Activated B cell treated with CpG ODN at 0.5 μM for 24 hours (primary cell): ENCODE results near the gene LRTM1. TPM values are rescaled to one million over a fixed set of nuclear protein-coding genes. Genes with fewer than 3 reads are reported as not detected.

Experiments used
- ATAC-seq: fragments of 200-7000 bp; cut with Tn5 transposase; one replicate; pipeline ENCODE4 v1.10.0; 2021; ENCODE audit warnings: low read depth, mild to moderate bottlenecking, moderate library complexity
- CTCF ChIA-PET: fragments of 350-600 bp; sonication (Branson Sonifier 250); formaldehyde crosslinking; loops from one replicate; lab custom pipeline; 2021; ENCODE audit warnings: antibody characterized with exemption; lab: Charles Lee
- POLR2A ChIA-PET: fragments of 350-600 bp; sonication (Branson Sonifier 250); formaldehyde crosslinking; loops from one replicate; lab custom pipeline; 2021; ENCODE audit warnings: antibody characterized with exemption; lab: Charles Lee
- DNase-seq: peaks from one replicate; pipeline ENCODE4 v3.0.0; 2022
- H3K27ac Mint-ChIP-seq: one replicate; pipeline ENCODE4 v1.8.0; 2020; ENCODE audit warnings: mixed read lengths
- H3K27me3 Mint-ChIP-seq: one replicate; pipeline ENCODE4 v1.8.0; 2021; ENCODE audit warnings: mixed read lengths
- H3K36me3 Mint-ChIP-seq: one replicate; pipeline ENCODE4 v1.8.0; 2021; ENCODE audit warnings: low read depth, mixed read lengths
- H3K4me1 Mint-ChIP-seq: one replicate; pipeline ENCODE4 v1.8.0; 2021; ENCODE audit warnings: mixed read lengths
- H3K4me3 Mint-ChIP-seq: one replicate; pipeline ENCODE4 v1.8.0; 2020; ENCODE audit warnings: mild to moderate bottlenecking, mixed read lengths
- H3K9me3 Mint-ChIP-seq: one replicate; pipeline ENCODE4 v1.8.0; 2020; ENCODE audit warnings: mixed read lengths
- intact Hi-C: fragments of 100-400 bp; cut with micrococcal nuclease; formaldehyde crosslinking; loops from one replicate; pipeline ENCODE4 v1.15.1; 2024
- total RNA-seq: library from RNA; stranded (reverse); gene quantifications from 2 replicates; pipeline ENCODE4 v1.2.3, GENCODE V29; 2022
- TF ChIP-seq, protein P1 (sequence below): fragments of 200-600 bp; IDR thresholded peaks from one replicate; pipeline ENCODE4 v1.8.0; 2022; ENCODE audit warnings: antibody characterized with exemption, mild to moderate bottlenecking

LRTM1 gene
- total RNA-seq, 1 donor from 2014 or later = not detected

DNA sequence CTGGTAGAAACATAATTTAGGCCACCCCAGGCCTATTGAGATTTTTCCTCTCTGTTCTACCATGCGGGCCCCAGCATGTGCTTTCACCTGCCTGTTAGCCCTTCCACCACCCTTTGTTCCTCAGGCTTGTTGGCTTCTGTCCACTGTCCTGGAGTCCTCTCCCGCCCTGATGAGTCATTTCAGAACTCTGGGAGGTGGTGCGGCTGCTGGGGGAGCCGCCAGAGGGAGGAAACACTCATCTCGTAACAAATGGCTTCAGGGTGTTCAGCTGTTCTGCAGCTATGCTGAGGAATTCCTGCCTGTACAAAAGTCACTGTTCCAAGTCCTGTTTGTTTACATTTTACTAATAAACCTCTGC lies 36.3 kb downstream of the LRTM1 start:
- TF ChIP-seq, protein P1, sequence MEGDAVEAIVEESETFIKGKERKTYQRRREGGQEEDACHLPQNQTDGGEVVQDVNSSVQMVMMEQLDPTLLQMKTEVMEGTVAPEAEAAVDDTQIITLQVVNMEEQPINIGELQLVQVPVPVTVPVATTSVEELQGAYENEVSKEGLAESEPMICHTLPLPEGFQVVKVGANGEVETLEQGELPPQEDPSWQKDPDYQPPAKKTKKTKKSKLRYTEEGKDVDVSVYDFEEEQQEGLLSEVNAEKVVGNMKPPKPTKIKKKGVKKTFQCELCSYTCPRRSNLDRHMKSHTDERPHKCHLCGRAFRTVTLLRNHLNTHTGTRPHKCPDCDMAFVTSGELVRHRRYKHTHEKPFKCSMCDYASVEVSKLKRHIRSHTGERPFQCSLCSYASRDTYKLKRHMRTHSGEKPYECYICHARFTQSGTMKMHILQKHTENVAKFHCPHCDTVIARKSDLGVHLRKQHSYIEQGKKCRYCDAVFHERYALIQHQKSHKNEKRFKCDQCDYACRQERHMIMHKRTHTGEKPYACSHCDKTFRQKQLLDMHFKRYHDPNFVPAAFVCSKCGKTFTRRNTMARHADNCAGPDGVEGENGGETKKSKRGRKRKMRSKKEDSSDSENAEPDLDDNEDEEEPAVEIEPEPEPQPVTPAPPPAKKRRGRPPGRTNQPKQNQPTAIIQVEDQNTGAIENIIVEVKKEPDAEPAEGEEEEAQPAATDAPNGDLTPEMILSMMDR = no peak
- Mint-ChIP-seq H3K4me1 (no peaks in the 10 kb centered on the region), H3K36me3 (no peaks in the 10 kb centered on the region), H3K9me3 (no peaks in the 10 kb centered on the region), H3K4me3 (no peak overlapping the region), H3K27me3 (no peaks in the 10 kb centered on the region), H3K27ac (no peak overlapping the region)
- ATAC-seq (no peak), DNase-seq (no peak)
- CTCF ChIA-PET = no interaction called here
- POLR2A ChIA-PET = no interaction called here
- intact Hi-C loops = no loop called here

DNA sequence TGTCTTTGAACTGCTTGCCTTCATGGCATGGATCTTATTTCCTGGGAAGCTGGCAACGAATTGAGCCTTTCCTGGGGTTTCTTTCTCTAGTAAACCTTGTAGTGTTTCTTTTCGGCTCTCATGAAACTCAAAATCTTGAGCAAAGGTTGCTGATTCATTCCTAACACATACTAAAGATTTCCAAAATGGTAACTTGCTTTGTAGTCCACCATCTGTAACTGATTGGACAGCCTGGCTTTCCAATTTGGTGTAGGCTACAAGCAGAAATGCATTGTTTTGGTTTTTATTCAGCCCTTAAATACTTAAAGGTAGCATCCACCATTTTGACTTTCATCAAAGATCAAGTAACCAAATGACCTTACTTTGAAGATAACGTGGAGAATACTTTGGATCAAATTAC lies 38.1 kb downstream of the LRTM1 start:
- POLR2A ChIA-PET = no interaction called here
- H3K4me1 Mint-ChIP-seq = no peaks in the 10 kb centered on the region
- CTCF ChIA-PET = no interaction called here
- intact Hi-C loops = no loop called here
- no peaks in the 10 kb centered on the region for H3K27me3 Mint-ChIP-seq
- H3K27ac Mint-ChIP-seq = no peak overlapping the region
- TF ChIP-seq, protein P1 = no peak
- no peak overlapping the region for H3K4me3 Mint-ChIP-seq
- H3K9me3 Mint-ChIP-seq = no peaks in the 10 kb centered on the region
- ATAC-seq = no peak
- DNase-seq = no peak
- H3K36me3 Mint-ChIP-seq = no peaks in the 10 kb centered on the region

DNA sequence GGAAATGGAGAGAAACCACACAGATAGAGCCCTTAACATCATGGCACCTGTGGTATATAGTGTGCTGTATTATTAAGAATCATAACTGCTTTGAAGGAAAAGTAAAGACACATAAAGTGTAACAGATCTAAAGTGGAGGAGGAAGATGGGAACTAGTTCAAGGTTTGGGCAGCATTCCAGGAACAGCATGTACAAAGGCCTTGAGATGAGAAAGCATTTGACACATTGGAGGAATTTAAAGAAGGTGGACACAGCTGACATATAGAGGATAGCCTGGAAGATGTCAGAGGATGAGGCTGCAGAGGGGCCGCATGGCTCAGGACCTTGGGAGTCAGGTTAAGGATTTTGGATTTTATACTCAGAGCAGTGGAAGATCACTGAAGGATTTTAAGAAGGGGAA lies 39.0 kb downstream of the LRTM1 start:
- DNase-seq (no peak), ATAC-seq (no peak)
- Mint-ChIP-seq H3K4me1 (no peaks in the 10 kb centered on the region), H3K27me3 (no peaks in the 10 kb centered on the region), H3K9me3 (no peaks in the 10 kb centered on the region), H3K36me3 (no peaks in the 10 kb centered on the region), H3K27ac (no peak overlapping the region), H3K4me3 (no peak overlapping the region)
- CTCF ChIA-PET = no interaction called here
- TF ChIP-seq, protein P1 = no peak
- intact Hi-C loops = no loop called here
- POLR2A ChIA-PET = no interaction called here

DNA sequence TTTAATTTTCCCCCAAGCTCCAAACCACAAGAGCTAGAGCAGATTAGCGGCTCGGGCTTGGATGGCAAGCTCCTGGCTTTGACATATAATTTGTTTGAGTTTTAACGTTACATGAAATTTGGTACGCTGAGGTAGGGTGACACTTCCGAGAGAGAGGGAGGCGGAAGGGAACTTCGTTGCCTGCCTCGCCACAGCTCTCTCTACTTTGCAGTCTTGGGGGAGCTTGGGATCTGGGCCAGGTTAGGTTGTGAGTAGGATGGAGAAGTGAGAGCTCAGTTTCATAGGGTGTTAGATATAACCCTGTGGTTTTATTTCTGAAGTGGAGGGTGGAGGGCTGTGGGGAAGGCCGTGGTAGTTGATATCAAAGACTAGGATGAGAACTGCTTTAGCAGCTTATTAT lies 39.7 kb downstream of the LRTM1 start:
- CTCF ChIA-PET = no interaction called here
- no peak overlapping the region for H3K27ac Mint-ChIP-seq
- H3K36me3 Mint-ChIP-seq = no peaks in the 10 kb centered on the region

DNA sequence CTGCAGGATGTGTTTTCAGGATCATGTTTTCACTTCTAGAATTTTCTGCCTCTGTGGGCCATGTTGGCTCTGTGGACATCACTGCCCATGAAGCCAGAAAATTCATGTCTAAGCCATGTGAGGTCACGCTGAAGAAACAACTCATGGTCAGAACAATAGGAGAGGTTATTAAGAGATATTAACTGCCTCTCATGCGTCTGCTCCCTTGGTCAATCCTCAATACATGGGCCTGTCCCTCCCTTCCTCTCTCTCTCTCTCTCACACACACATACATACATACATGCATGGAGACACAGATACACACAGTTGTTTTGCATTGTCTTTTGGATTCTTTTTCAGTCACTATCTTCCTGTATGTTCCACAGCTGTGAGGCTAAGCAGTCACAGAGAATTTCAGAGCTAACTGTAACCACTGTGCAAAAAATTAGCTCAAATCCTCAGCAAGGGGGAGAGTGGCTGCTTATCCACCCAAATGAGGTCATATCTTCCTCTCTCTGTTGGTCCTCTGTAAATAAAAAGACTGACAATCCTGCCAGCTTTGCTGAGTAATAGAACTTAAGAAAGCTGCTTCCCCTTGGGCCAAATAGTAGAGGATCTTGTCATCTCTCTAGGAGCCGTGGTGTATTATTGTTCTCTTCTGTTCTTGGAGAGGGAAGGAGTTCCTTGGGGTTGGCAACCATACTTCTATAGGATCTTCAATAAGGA lies 45.6 kb downstream of the LRTM1 start:
- Mint-ChIP-seq H3K9me3 (no peaks in the 10 kb centered on the region), H3K27ac (no peak overlapping the region), H3K4me3 (no peak overlapping the region), H3K4me1 (no peaks in the 10 kb centered on the region), H3K36me3 (no peaks in the 10 kb centered on the region), H3K27me3 (no peaks in the 10 kb centered on the region)
- intact Hi-C loops = no loop called here
- POLR2A ChIA-PET = no interaction called here
- TF ChIP-seq, protein P1 = no peak
- DNase-seq (no peak), ATAC-seq (no peak)
- CTCF ChIA-PET = no interaction called here

More for the DNA sequence above, 39.7 kb downstream of the LRTM1 start:
- intact Hi-C loops = no loop called here
- ATAC-seq (no peak), DNase-seq (no peak)
- Mint-ChIP-seq H3K27me3 (no peaks in the 10 kb centered on the region), H3K4me3 (no peak overlapping the region), H3K4me1 (no peaks in the 10 kb centered on the region), H3K9me3 (no peaks in the 10 kb centered on the region)
- TF ChIP-seq, protein P1 = no peak
- POLR2A ChIA-PET = no interaction called here
